GM10248 (cell line): Measurements from ENCODE around the gene SPEN.

Source experiments
- CTCF ChIA-PET: fragments of 300-600 bp; sonication (Branson Sonifier 250); formaldehyde crosslinking; extraction: SDS; loops from one replicate; lab custom pipeline; 2021; ENCODE audit warnings: antibody characterized with exemption; lab: Yijun Ruan, JAX
- POLR2A ChIA-PET: fragments of 350-650 bp; sonication (Branson Sonifier 250); formaldehyde crosslinking; extraction: SDS; loops from one replicate; lab custom pipeline; 2020; ENCODE audit warnings: antibody characterized with exemption; lab: Yijun Ruan, JAX
- DNase-seq: peaks from one replicate; pipeline ENCODE4 v3.0.0; 2012; ENCODE audit errors: extremely low spot score
- TF ChIP-seq, protein P1 (sequence below): IDR thresholded peaks from 2 replicates; pipeline ENCODE4 v1.5.1; 2012; ENCODE audit warnings: mild to moderate bottlenecking, low read depth; ENCODE audit errors: extremely low read depth, missing control alignments, control extremely low read depth

SPEN gene

DNA sequence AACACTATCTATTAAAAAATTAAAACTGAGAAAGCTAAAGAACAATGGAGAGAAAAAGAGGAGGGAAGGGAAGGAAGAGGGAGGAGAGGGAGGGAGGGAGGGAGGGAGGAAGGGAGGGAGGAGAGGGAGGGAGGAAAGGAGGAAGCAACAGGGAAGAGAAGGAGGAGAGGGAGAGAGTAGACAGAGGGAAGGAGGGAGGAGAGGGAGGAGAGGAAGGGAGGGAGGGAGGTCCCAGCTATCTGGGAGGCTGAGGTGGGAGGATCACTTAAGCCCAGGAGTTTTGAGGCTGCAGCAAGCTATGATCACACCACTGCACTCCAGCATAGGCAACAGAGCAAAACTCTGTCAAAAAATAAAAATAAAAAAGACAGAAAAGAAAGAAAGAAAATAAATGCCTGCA lies 111.9 kb downstream of the SPEN start:
- TF ChIP-seq, protein P1, sequence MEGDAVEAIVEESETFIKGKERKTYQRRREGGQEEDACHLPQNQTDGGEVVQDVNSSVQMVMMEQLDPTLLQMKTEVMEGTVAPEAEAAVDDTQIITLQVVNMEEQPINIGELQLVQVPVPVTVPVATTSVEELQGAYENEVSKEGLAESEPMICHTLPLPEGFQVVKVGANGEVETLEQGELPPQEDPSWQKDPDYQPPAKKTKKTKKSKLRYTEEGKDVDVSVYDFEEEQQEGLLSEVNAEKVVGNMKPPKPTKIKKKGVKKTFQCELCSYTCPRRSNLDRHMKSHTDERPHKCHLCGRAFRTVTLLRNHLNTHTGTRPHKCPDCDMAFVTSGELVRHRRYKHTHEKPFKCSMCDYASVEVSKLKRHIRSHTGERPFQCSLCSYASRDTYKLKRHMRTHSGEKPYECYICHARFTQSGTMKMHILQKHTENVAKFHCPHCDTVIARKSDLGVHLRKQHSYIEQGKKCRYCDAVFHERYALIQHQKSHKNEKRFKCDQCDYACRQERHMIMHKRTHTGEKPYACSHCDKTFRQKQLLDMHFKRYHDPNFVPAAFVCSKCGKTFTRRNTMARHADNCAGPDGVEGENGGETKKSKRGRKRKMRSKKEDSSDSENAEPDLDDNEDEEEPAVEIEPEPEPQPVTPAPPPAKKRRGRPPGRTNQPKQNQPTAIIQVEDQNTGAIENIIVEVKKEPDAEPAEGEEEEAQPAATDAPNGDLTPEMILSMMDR: no peak
- ChIA-PET CTCF (interaction anchor here (1.0 to 1.9 kb wide), 5 partner anchors 10 to 144 kb away, joined by 3 to 9 read pairs (median 5); no protein-coding TSS in a partner anchor), POLR2A (no interaction called here)

DNA sequence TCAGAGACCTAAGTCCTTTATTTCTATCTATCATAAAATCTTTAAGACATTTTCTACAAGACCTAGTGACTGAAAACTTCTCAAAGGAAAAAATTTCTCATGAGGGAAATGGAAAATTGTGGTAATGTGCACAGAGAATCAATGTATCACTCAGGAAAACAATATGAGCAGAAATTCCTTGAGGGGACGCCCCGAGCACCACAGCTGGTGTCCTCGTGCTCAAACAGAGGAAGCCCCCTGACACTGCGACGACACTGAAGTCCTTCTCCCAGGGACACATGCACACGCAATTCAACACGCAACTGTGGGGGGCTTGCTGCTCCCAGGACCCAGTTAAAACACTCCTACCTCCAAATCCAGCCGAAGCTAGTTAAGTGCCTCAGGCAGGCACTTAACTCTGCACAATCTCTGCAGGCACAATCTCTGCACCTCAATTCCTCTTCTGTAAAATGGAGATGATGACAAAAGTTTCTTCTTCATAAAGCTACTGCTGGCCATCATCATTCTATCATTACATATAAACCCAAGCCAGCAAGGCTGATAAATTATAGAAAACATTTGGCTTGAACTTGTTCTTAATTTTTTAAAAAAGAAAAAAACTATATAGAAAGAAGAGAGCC lies 112.4 kb downstream of the SPEN start:
- no peak for DNase-seq
- ChIA-PET POLR2A (no interaction called here), CTCF (interaction anchor here (1.0 to 1.9 kb wide), 5 partner anchors 11 to 145 kb away, joined by 3 to 9 read pairs (median 5); no protein-coding TSS in a partner anchor)
- TF ChIP-seq, protein P1: no peak

More for the DNA sequence above, 111.9 kb downstream of the SPEN start:
- no peak for DNase-seq

DNA sequence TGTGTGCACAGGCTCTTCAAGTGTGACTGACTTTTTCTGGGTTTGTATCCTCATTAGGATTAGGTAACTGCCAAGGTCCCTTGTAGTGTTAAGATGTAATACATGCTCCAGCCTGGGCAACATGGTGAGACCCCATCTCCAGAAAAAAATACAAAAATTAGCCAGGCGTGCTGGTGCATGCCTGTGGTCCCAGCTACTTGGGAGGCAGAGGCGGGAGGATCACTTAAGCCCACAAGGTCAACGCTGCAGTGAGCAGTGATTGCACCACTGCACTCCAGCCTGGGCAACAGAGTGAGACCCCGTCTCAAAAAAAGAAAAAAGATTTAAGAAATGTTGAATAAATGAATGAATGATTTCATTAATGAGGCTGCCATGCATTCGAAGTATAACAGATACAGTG lies 113.3 kb downstream of the SPEN start:
- ChIA-PET POLR2A (no interaction called here), CTCF (interaction anchor here (1.4 to 1.9 kb wide), 2 partner anchors 16 to 109 kb away, joined by 3 to 5 read pairs; no protein-coding TSS in a partner anchor)
- TF ChIP-seq, protein P1: no peak
- no peak for DNase-seq

DNA sequence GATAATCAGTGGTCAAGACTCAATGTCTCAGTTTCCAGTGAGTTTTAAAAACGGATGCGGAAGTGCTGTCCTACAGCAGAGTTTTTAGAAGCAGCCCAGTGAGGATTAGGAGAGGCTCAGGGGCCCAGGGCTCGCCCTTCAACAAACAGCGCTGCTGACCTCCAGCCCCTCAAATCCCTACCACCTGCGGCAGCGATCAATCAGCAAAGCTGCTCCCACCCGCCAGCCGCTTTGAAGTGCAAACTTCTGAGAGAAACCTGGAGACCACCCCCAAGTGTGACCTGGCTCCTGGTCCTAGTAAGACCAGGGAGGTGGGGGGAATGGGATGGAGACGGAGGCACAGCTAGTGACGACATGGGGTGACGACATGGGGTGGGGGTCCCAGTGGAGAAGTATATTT lies 114.0 kb downstream of the SPEN start:
- no peak for DNase-seq
- POLR2A ChIA-PET: interaction anchor here (1.0 kb wide), 1 partner anchor 14 kb away, joined by 3 read pairs; no protein-coding TSS in a partner anchor
- CTCF ChIA-PET: interaction anchor here (1.0 to 1.4 kb wide), 2 partner anchors 12 to 110 kb away, joined by 3 read pairs; no protein-coding TSS in a partner anchor
- TF ChIP-seq, protein P1: no peak

DNA sequence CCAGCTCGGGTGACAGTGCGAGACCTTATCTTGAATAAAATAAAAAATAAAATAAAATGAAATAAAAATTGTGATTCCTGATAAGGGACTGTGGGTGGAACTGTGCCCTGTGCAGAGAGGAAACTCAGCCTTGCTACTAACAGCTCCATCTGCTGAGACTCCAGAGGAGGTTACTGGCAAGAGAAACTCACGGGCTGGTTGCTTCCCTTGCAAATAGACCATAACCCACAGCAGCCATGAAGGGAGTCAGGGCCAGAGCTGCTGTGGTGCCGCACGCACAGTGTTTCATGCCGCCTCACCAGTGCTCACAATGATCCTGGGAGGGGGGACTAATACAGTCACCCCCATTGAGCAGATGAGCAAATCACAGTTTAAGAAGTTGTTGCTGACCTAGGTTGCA lies 114.7 kb downstream of the SPEN start:
- TF ChIP-seq, protein P1: no peak
- DNase-seq: peak; percentile 15
- ChIA-PET POLR2A (interaction anchor here (1.0 kb wide), 1 partner anchor 13 kb away, joined by 3 read pairs; no protein-coding TSS in a partner anchor), CTCF (interaction anchor here (1.0 to 1.4 kb wide), 2 partner anchors 12 to 111 kb away, joined by 3 read pairs; no protein-coding TSS in a partner anchor)

DNA sequence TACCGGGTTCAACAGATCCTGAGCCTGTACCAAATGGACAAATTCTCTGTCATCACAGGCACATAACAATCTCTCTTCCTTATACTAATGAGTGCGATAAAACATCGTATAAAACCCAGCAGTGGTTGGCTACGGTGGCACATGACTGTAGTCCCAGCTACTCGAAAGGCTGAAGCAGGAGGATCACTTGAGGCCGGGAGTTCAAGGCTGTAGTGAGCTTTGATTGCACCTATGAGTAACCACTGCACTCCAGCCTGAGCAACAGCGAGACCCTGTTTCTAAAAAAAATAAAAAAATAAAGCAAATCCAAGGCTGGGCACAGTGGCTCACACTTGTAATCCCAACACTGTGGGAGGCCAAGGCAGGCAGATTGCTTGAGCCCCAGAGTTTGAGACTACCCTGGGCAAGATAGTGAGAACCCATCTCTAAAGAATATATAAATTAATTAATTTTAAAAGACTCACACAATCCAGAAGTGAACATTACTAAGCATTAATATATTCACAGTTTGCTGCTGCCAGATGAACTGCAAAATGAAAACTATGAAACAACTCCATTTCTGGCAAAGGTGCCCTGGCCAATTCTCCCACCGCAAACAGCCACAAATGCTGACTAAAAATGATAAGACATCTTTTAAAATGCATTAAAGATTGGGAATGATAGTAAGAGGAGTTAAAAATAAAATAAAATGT lies 115.3 kb downstream of the SPEN start:
- ChIA-PET CTCF (no interaction called here), POLR2A (no interaction called here)
- DNase-seq: no peak
- TF ChIP-seq, protein P1: no peak
